ENCODE results near the gene TMCO2.

The TMCO2 gene

GRCh38 chr1:40273547-40274166, 25.9 kb downstream of the TMCO2 start:
- TF ChIP-seq CTCF (IDR thresholded peaks at IDR 0.05; ENCODE audit: borderline replicate concordance, control extremely low read depth, extremely low read depth, insufficient read depth, missing control alignments) = no peak
- in situ Hi-C loops (cut with MboI; ENCODE audit: low sequenced_read_pairs, unreplicated experiment) = no loop called here
- no peak for DNase-seq (ENCODE audit: low spot score)

- in situ Hi-C loops (cut with MboI; ENCODE audit: low sequenced_read_pairs, unreplicated experiment) = no loop called here
- DNase-seq (ENCODE audit: low spot score) = no peak
- no peak for TF ChIP-seq CTCF (IDR thresholded peaks at IDR 0.05; ENCODE audit: borderline replicate concordance, control extremely low read depth, extremely low read depth, insufficient read depth, missing control alignments)
Measured at GRCh38 chr1:40274331-40274730, 26.6 kb downstream of the TMCO2 start.

- no peak for DNase-seq (ENCODE audit: low spot score)
- in situ Hi-C loops (cut with MboI; ENCODE audit: low sequenced_read_pairs, unreplicated experiment) = no loop called here
- TF ChIP-seq CTCF (IDR thresholded peaks at IDR 0.05; ENCODE audit: borderline replicate concordance, control extremely low read depth, extremely low read depth, insufficient read depth, missing control alignments) = no peak
Measured at GRCh38 chr1:40276122-40276521, 28.4 kb downstream of the TMCO2 start.

GRCh38 chr1:40281853-40282252, 34.1 kb downstream of the TMCO2 start:
- in situ Hi-C loops (cut with MboI; ENCODE audit: low sequenced_read_pairs, unreplicated experiment) = no loop called here
- DNase-seq (ENCODE audit: low spot score) = no peak
- no peak for TF ChIP-seq CTCF (IDR thresholded peaks at IDR 0.05; ENCODE audit: borderline replicate concordance, control extremely low read depth, extremely low read depth, insufficient read depth, missing control alignments)

- no peak for TF ChIP-seq CTCF (IDR thresholded peaks at IDR 0.05; ENCODE audit: borderline replicate concordance, control extremely low read depth, extremely low read depth, insufficient read depth, missing control alignments)
- in situ Hi-C loops (cut with MboI; ENCODE audit: low sequenced_read_pairs, unreplicated experiment) = no loop called here
Measured at GRCh38 chr1:40291293-40291692, 43.6 kb downstream of the TMCO2 start.

GRCh38 chr1:40299366-40300248, 51.9 kb downstream of the TMCO2 start:
- no peak for DNase-seq (ENCODE audit: low spot score)
- in situ Hi-C loops (cut with MboI; ENCODE audit: low sequenced_read_pairs, unreplicated experiment) = no loop called here
- no peak for TF ChIP-seq CTCF (IDR thresholded peaks at IDR 0.05; ENCODE audit: borderline replicate concordance, control extremely low read depth, extremely low read depth, insufficient read depth, missing control alignments)

More at GRCh38 chr1:40291293-40291692, 43.6 kb downstream of the TMCO2 start:
- DNase-seq (ENCODE audit: low spot score) = no peak
